AG09309 (cell line): ENCODE data around the gene MCMBP.
A peak's percentile ranks its signal among the peaks of the same experiment; 100 is the strongest.
"Not testable (repeated sequence)": the region's sequence is repeated elsewhere in the genome, so short reads cannot be mapped to it uniquely, and the experiment has no call there.

Source experiments
- DNase-seq: peaks from one replicate; pipeline ENCODE4 v3.0.0-alpha.2; 2010; ENCODE audit warnings: low read depth
- H3K4me3 ChIP-seq: 2 replicates; pipeline ENCODE4 v1.5.1; 2011; ENCODE audit warnings: mild to moderate bottlenecking, low read depth, low read length, moderate library complexity; ENCODE audit not compliant: control insufficient read depth
- CTCF ChIP-seq: IDR thresholded peaks from 2 replicates; pipeline ENCODE4 v1.5.1; 2011; ENCODE audit warnings: mild to moderate bottlenecking, low read depth, low read length, inconsistent platforms; ENCODE audit not compliant: insufficient read depth, control insufficient read depth; ENCODE audit errors: missing control alignments

The MCMBP gene

GRCh38 chr10:119872610-119872859 lies at the start of gene MCMBP:
TSS of gene MCMBP (minus strand) at chr10:119872843. CDS start at chr10:119872584, 259 bp downstream.
- no peak for DNase-seq
- peak within 1 kb of the TSS; percentile 87 for H3K4me3 ChIP-seq
- TF ChIP-seq CTCF: no peak

GRCh38 chr10:119919826-119920225 lies 47.2 kb upstream of the MCMBP start:
- TF ChIP-seq CTCF: no peak
- no peak for DNase-seq
- no peak overlapping the region for H3K4me3 ChIP-seq

GRCh38 chr10:119919271-119919670 lies 46.6 kb upstream of the MCMBP start:
- no peak for DNase-seq
- no peak overlapping the region for H3K4me3 ChIP-seq
- TF ChIP-seq CTCF: no peak

- TF ChIP-seq CTCF: no peak
- DNase-seq: no peak
- H3K4me3 ChIP-seq: no peak overlapping the region
These were observed 45.1 kb upstream of the MCMBP start for GRCh38 chr10:119917777-119918176.

GRCh38 chr10:119910689-119911088 lies 38.0 kb upstream of the MCMBP start:
- no peak for TF ChIP-seq CTCF
- DNase-seq: no peak
- no peak overlapping the region for H3K4me3 ChIP-seq

GRCh38 chr10:119908166-119908565 lies 35.5 kb upstream of the MCMBP start:
- no peak for DNase-seq
- no peak overlapping the region for H3K4me3 ChIP-seq
- no peak for TF ChIP-seq CTCF

- DNase-seq: not testable (repeated sequence)
These were observed 35.1 kb upstream of the MCMBP start for GRCh38 chr10:119907695-119908094.

More at GRCh38 chr10:119907695-119908094, 35.1 kb upstream of the MCMBP start:
- not testable (repeated sequence) for H3K4me3 ChIP-seq
